Stimulated activated naive CD8-positive, alpha-beta T cell treated with anti-CD3 and anti-CD28 coated beads, Interleukin-15, Interleukin-2, amounts not matched to agents 100 U/mL and 50 U/mL, for 24 hours (primary cell): Measurements from ENCODE around the gene PASD1.

Source experiments
- ATAC-seq: fragments of 150-1000 bp; cut with Tn5 transposase; one replicate; pipeline ENCODE4 v1.10.0; 2021
- DNase-seq: peaks from one replicate; pipeline ENCODE4 v3.0.0; 2021

PASD1 gene

GRCh38 chrX:151702026-151702714 lies 138.7 kb downstream of the PASD1 start:
- no peak for DNase-seq
- ATAC-seq: no peak

GRCh38 chrX:151702741-151703340 lies 139.4 kb downstream of the PASD1 start:
- no peak for DNase-seq
- ATAC-seq: no peak

- ATAC-seq (no peak), DNase-seq (no peak)
Observed at GRCh38 chrX:151703487-151703886, 140.0 kb downstream of the PASD1 start.

GRCh38 chrX:151704041-151704663 lies 140.7 kb downstream of the PASD1 start:
- no peak for DNase-seq
- ATAC-seq: no peak

DNA sequence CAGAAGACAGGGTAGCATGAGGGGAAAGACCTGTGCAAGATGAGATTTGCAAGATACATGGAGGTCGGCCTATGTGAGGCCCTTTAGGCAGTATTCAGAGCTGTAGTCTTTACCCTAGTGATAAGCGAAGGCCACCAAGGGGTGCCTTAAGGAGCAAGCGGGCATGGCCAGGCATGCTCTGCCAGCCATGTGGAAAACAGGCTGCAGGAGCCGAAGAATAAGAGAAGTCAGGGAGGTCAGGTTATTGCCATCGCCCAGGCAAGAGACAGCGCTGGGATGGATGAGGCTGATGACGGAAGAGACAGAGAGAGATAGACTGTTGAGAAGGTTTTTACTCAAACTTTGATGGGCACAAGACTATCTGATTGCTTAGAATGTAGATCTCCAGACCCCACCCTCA lies 145.3 kb downstream of the PASD1 start:
- DNase-seq (no peak), ATAC-seq (no peak)

DNA sequence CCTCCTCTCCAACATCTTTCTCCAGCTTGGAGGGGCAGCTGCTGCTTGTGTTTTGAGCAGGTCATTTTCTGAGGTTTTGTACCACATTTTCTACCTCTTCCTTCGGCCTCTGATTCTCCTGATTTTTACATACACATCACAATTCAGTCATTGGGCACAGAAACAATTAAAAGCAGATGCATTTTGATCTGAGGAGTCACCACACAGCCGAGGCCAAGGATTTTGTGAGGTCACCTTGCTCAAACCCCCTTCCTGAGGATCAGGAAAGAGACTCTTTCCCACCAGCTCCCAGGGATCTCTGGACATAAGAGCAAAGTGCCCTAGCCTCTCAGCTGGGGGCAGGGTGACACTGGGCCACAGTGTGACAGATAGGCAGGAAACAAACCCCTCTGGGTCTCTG lies 147.0 kb downstream of the PASD1 start:
- DNase-seq: no peak
- ATAC-seq: no peak

GRCh38 chrX:151711154-151711553 lies 147.7 kb downstream of the PASD1 start:
- DNase-seq (no peak), ATAC-seq (no peak)

GRCh38 chrX:151711787-151712186 lies 148.3 kb downstream of the PASD1 start:
- DNase-seq (no peak), ATAC-seq (no peak)

DNA sequence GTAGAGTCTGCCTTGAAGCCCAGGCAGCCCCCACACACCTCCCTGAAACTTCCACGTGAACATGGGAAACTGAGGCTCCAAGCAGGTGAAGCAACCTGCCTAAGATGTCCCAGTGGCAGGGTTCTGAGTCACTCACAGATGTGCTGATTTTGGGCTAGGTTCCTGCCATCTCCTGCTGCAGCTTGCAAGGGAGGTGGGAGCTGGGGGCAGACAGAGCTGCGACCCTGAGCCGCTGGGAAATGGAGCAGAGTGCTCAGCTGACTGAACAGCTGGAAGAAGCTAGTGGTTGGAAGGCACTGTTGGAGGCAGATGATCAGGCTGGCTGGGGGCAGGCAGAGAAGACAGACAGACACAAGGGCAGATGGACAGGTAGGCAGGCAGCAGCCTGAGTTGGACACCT lies 148.8 kb downstream of the PASD1 start:
- DNase-seq (no peak), ATAC-seq (no peak)

DNA sequence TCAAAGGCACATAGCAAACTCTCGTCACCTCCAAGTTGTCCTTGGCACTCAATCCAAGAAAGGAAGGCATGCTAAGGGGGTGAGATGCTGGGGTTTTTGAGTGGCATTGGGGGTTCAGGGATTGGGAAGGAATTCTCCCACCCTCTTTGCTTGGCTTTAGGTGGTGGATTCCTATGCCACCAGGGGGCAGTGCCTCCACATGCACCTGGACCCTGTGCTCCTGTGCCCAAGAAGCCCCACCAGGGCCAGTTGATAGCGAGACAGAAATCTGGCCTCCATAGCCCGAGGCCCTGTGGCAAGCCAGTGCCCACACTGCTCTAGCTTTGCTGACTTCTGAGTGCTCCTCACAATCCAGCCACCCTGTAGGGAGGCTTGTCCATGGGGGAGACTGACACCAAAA lies 150.4 kb downstream of the PASD1 start:
- ATAC-seq (no peak), DNase-seq (peak; percentile 14)

GRCh38 chrX:151714362-151714761 lies 150.9 kb downstream of the PASD1 start:
- no peak for ATAC-seq
- DNase-seq: no peak

- no peak for ATAC-seq
Observed at GRCh38 chrX:151715752-151716151, 152.3 kb downstream of the PASD1 start, which contains the start of gene FATE1. TSS of gene FATE1 (plus strand) at chrX:151716035. CDS start at chrX:151716120, 85 bp downstream.

DNA sequence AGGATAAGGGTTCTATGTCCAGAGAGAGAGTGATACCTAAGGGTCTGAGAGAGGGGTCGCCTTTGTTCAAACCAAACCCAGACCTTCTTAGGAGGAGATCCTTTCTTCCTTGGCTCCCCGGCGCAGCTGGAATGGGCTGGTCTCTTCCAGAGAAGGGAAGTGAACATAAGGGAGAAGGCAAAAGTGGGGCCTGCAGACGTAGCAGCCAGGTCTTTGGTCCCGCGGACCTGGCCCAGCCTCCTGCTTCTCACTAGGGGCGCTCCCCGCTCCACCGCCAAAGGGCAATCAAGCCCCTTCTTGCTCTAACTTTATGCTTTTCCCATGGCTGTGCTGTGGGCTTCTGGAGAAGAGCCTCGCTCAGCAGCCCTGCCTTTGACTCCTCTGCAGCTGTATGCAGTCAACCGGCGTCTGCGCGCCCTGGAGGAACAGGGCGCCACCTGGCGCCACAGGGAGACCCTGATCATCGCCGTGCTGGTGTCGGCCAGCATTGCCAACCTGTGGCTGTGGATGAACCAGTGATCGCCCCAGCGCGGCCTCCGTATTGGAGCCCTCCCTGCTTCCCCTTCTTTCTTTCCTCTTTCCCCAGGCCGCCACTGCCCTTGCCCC lies 158.9 kb downstream of the PASD1 start:
- ATAC-seq: no peak
- DNase-seq: peak; percentile 3

More at GRCh38 chrX:151715752-151716151, 152.3 kb downstream of the PASD1 start, which contains the start of gene FATE1:
- DNase-seq: no peak

DNA sequence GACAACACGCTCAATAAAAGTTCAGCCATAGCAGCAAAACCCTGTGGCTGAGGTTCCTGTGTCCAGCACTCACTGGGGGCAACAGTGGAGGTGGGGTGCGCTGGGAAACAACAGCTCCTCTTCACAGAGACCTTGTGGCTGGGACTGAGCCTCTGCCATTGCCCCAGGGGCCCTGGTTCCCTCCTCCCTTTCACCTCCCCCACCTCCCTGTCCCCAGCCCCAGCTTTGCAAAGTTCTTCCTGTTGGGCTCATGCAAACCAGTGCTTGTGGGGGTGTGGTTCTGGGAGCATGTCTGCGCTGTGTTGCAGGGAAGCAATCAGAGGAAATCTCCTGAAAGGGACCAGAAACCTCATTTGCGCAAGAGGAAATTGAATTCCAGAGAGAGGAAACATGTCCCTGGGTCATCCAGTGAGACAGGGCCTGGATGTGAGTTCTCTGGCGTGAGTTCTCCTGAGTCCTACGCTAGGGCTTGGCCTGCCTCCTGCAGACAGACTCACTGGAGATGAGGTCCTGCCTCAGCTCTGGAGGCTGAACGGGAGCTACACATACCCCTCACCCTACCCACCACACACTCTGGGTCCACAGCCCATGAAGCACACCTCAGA lies 159.8 kb downstream of the PASD1 start:
- DNase-seq (no peak), ATAC-seq (no peak)

- no peak for DNase-seq
- ATAC-seq: no peak
Observed at GRCh38 chrX:151724563-151725337, 161.3 kb downstream of the PASD1 start.

DNA sequence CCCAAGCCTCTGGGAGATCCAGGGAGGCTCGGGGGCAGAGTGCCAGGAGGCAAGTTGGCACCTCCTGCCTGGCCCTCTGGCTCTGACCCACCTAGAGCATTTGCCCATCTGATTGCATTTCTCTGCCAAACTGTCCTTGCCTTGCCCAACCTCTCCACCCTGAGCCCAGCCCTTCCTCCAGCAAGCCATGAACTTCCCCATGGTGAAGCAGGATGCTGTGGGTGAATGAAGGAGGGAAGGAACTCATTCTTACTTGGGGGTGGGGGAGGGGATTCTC lies 161.8 kb downstream of the PASD1 start:
- no peak for ATAC-seq
- DNase-seq: no peak
